Stimulated activated CD4-positive, alpha-beta T cell treated with anti-CD3 and anti-CD28 coated beads, Interleukin-1b, Interleukin-23, amount 100 ng/mL, for 4 hours (primary cell): Measurements from ENCODE around the gene DDX52.
"Not testable (repeated sequence)": the region's sequence is repeated elsewhere in the genome, so short reads cannot be mapped to it uniquely, and the experiment has no call there.

Source experiments
- DNase-seq, 2 donors: peaks; one replicate each; pipeline ENCODE4 v3.0.0-alpha.2; 2020; ENCODE audit warnings: low read depth in 2 of 2

DDX52 gene

DNA sequence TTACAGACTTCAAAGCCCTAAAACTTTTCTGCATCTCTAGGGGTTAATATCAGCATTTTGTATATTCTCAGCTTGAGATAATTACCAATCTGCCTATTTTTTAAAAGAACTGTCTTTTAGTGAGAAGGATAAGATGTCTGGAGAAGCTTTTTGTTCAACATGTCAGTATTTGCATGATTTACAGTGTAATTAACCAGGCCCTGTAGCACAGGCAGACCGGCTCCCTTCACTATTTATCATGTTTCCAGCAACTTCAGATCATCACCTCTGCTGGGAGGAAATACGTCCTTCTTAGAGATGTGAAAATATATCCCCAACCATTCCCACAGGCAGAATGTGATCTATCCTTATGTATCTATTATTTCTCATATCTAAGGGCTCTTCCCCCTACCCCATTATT, 8.6 kb upstream of the DDX52 start:
- DNase-seq, result no peak

GRCh38 chr17:37650419-37651003, 7.3 kb upstream of the DDX52 start:
- DNase-seq, result no peak

GRCh38 chr17:37648555-37648954, 5.3 kb upstream of the DDX52 start:
- DNase-seq, result no peak

- no peak for DNase-seq
Observed at GRCh38 chr17:37647856-37648255, 4.6 kb upstream of the DDX52 start.

DNA sequence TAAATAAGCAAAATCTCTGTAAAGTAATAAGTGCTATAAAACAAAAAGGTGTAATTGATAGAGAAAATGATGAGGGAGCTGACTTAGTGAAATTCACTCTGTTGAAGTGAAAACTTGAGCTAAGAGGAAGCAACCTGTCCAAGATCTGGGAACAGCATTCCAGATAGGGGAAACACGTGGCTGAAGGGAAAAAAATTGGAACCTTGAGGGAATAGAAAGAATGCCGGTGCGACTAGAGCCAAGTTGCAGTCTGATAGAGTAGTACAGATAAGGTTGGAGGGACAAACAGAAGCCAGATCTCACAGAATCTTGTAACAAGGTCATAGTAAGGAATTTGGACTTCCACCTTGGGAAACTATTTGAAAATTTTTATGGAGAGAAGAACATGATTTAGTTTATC, 623 bp upstream of the DDX52 start:
- no peak for DNase-seq

- DNase-seq, result no peak
Observed at GRCh38 chr17:37642681-37643080, 565 bp downstream of the DDX52 start.

GRCh38 chr17:37640015-37640414, 3.2 kb downstream of the DDX52 start:
- no peak for DNase-seq

DNA sequence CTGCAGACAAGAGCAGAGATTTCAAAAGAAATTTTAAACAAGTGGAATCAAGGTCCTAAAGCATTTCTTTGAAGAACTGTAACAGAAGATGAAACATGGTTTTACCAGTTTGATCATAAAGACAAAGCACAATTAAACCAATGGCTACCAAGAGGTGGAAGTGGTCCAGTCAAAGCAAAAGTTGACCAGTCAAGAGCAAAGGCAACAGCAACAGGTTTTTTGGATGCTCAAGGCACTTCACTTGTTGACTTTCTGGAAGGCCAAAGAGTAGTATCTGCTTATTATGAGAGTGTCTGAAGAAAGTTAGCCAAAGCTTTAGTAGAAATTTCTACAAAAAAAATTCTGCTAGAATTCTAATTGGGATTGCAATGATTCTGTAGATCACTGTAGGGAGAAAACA, 5.3 kb downstream of the DDX52 start:
- DNase-seq, result no peak

- DNase-seq, result not testable (repeated sequence)
Observed at GRCh38 chr17:37616430-37616829, 26.8 kb downstream of the DDX52 start.

GRCh38 chr17:37614823-37615222, 28.4 kb downstream of the DDX52 start:
- DNase-seq, result no peak

- no peak for DNase-seq
Observed at GRCh38 chr17:37614391-37614790, 28.9 kb downstream of the DDX52 start.

GRCh38 chr17:37610971-37611370, 32.3 kb downstream of the DDX52 start:
- DNase-seq, result no peak

DNA sequence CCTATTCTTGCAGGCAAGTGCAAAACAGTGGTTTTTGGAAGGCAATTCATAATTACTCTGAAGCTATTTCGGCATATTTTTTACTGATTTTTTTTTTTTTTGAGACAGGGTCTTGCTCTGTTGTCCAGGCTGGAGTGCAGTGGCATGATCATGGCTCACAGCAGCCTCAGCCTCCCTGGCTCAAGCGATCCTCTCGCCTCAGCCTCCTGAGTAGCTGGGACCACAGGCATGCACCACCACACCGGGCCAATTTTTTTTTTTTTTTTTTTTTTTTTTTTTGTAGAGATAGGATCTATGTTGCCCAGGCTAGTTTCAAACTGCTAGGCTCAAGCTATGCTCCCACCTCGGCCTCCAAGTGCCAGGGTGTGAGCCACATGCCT, 33.2 kb downstream of the DDX52 start:
- DNase-seq, result not testable (repeated sequence)

DNA sequence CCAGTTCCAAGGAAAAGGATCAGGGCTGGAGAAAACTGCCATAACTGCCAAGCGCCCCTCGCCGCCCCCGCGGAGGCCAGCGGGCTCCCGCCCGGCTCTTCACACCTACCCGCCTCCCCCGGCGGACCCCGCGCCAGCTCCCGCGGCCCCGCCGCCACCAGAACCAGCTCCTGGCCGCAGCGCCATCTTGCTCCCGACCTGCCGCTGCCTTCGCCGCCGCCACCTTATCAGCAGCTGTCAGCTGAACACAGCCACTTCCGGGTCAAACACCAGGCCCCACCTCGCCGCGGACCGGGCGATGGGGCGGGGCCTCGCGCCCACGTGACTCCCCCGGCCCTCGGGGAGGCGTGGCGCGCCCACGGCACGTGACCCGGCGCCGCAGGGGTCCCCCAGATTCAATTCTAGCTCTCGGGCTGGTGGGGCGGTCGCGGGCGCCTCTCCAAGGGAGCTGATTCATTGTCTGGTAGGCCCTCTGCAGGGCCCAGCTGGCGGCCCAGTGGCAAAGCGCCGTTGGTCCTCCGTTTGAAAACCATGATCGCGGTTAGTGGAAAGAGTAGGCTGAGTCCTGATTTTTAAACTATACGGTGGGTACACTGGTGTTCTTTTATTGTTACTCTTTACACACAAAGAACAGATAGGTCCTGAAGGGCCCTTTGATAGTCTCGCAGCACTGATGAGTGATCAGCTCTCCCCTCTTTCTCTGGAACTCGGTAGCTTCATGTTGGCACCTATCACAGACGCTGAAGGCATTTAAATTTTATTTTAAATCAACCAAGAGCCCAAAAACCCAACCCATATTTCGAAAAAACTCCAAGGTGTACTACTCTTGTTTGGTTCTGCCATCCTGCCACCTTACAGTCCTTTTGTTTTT, 33.8 kb downstream of the DDX52 start, which contains the start of gene SYNRG:
TSS of gene SYNRG (minus strand) at position 249 of the 871 bp plus-strand sequence. CDS start at position 186, 63 bp downstream.
- DNase-seq, result peak; percentile 86 to 92

DNA sequence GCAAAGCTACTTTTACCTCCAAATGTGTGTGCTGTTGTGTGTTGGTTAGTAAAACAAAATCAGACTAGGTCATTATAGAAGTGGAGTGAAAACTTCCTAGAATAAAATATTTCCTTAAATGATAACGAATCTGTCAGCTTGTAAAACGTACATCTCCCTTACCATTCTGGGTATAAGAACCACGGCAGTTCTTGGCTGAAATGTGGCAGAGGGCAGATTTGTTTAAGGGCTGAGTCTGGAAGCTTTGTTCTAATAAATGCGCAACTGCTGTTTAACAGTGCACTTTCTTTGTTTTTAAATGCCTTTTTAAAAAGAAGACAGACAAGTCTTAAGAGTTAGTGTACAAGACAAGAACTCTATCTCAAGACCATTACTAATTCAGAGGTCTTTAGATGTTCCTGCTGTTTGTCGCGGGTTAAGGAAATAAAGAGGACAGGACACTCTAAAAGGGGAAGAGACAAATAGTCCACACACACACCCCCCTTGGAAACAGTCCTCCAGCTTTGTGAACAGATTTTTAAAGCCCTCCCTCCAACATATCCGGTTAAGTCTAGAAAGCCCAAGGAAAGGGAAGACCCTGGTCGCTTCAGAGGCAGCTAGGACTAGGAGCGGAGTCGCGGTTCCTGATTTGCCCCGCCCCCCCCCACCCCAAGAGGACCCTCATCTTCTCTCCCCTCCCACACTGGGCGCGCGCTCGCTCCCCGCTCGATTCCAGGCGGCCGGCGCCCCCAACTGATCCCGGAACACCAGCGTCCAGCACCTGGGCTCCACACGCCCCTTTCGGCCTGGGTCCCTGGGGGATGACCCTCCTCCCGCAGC, 34.7 kb downstream of the DDX52 start:
- peak in 1 of 2 donors; percentile 25 for DNase-seq

DNA sequence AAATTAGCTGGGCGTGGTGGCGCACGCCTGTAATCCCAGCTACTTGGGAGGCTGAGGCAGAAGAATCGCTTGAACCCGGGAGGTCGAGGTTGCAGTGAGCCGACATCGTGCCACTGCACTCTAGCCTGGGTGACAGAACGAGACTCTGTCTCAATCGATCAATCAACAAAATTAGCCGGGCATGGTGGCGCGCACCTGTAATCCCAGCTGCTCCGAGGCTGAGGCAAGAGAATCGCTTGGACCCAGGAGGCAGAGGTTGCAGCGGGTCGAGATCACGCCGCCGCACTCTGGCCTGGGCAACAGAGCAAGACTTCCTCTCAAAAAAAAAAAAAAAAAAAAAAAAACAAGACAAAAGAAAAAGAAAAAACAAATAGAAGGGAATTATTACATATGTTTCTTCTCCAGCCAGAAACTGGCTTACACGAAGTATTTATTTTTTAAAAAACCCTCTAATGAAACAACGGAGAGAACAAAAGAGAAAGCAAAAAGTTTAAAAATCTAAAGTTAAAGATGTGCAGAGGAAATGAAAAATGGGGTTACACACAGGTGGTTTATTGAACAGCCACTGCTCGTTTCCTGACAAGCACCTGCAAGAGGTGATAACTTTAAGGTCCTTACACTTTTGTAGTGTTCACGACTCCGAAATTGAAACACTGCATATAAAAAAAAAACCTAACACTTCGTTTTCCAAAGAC, 35.5 kb downstream of the DDX52 start:
- DNase-seq, result no peak

GRCh38 chr17:37605813-37606505, 37.3 kb downstream of the DDX52 start:
- no peak for DNase-seq

GRCh38 chr17:37605081-37605480, 38.2 kb downstream of the DDX52 start:
- no peak for DNase-seq

DNA sequence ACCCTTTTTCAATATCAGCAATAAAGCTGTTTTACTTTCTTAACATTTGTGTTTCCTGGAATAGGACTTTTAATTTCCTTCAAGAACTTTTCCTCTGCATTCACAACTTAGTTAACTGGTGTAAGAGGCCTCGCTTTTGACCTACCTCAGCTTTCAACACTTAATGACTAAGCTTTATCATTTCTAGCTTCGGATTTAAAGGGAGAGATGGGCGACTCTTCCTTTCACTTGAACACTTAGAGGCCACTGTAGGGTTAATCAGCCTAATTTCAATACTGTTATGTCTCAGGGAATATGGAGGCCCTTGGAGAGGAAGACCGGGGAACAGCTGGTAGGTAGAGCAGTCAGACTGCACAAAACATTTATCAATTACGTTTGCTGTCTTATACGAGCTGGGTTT, 38.7 kb downstream of the DDX52 start:
- DNase-seq, result no peak

DNA sequence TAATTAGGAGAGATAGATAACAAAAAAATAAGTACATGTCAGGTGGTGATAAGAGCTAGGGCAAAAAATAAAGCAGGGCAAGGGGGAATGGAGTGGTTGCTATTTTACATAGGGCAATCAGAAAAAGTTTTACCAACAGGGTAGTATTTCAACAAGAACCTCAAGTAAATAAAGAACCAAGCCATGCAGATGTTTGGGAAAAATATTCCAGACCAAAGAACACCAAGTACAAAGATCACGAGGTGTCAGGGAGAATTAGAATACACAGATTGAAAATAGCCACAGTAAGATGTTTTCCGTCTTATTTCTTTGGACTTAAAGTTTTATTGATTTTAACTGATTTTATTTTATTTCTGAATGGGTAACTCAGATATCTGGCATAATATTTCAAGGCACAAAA, 45.1 kb downstream of the DDX52 start:
- no peak for DNase-seq

- no peak for DNase-seq
Observed at GRCh38 chr17:37592291-37592690, 51.0 kb downstream of the DDX52 start.
